Endothelial cell of umbilical vein (primary cell): ENCODE results near the gene DGKG. TPM values are rescaled to one million over a fixed set of nuclear protein-coding genes. Genes with fewer than 3 reads are reported as not detected.

Experiments
- BruUV-seq: library from RNA; stranded (reverse); fragments of 400-500 nt; replicated peaks from 2 replicates; lab custom pipeline; 2021; lab: Mats Ljungman, UMichigan
- CTCF ChIA-PET: fragments of 300-600, 350-600 bp; sonication (Branson Sonifier 250); formaldehyde crosslinking; loops from one replicate; lab custom pipeline; 2021; ENCODE audit warnings: antibody characterized with exemption, inconsistent platforms; lab: Charles Lee
- POLR2A ChIA-PET: fragments of 300-600, 350-600 bp; sonication (Branson Sonifier 250); formaldehyde crosslinking; loops from one replicate; lab custom pipeline; 2021; ENCODE audit warnings: antibody characterized with exemption, inconsistent platforms; lab: Charles Lee
- DNase-seq: peaks from one replicate; pipeline ENCODE4 v3.0.0-alpha.2; 2011; ENCODE audit warnings: low read depth, low spot score
- FAIRE-seq: peaks from 2 replicates; lab custom pipeline; 2011; peaks lifted over from hg19 to GRCh38; lab: Jason Lieb, UNC
- H2AFZ ChIP-seq: 2 replicates; pipeline ENCODE4 v1.6.0; 2012; ENCODE audit warnings: low read depth, low read length, control low read depth, inconsistent platforms
- H3K27ac ChIP-seq: 2 replicates; pipeline ENCODE4 v1.5.1; 2011; ENCODE audit warnings: low read depth, mild to moderate bottlenecking, control low read depth, low read length, moderate library complexity; ENCODE audit not compliant: insufficient read depth
- H3K27me3 ChIP-seq, 2 experiments: 2 replicates each; pipeline versions ENCODE4 v1.6.0 to v1.6.1; 2011; ENCODE audit warnings: low read length in 2 of 2, mixed read lengths in 1 of 2; ENCODE audit not compliant: control insufficient read depth in 2 of 2, insufficient read depth in 2 of 2
- H3K36me3 ChIP-seq, 2 experiments: 2 replicates in 1 of 2; 3 replicates in 1 of 2; pipeline ENCODE4 v1.5.1; 2011; ENCODE audit warnings: low read length in 2 of 2, mild to moderate bottlenecking in 1 of 2, moderate library complexity in 1 of 2; ENCODE audit not compliant: control insufficient read depth in 2 of 2, insufficient read depth in 2 of 2; ENCODE audit errors: extremely low read depth in 1 of 2
- H3K4me1 ChIP-seq: 3 replicates; pipeline ENCODE4 v1.5.1; 2011; ENCODE audit warnings: mild to moderate bottlenecking, low read length; ENCODE audit not compliant: control insufficient read depth, insufficient read depth; ENCODE audit errors: extremely low read depth
- H3K4me2 ChIP-seq: 2 replicates; pipeline ENCODE4 v1.6.1; 2011; ENCODE audit warnings: low read length, control low read depth, mixed read lengths; ENCODE audit not compliant: insufficient read depth
- H3K4me3 ChIP-seq, 3 experiments: fragments of 200-600 bp in 1 of 3; sonication (generic), shearing (Covaris generic) in 1 of 3; replicated peaks in 1 of 3; 2 replicates each; pipeline ENCODE4 v1.5.1; 2011 to 2016; ENCODE audit warnings: control low read depth in 3 of 3, low read length in 3 of 3, mild to moderate bottlenecking in 2 of 3, inconsistent platforms in 1 of 3, low read depth in 1 of 3, moderate library complexity in 1 of 3; ENCODE audit not compliant: insufficient read depth in 1 of 3
- H3K79me2 ChIP-seq: 2 replicates; pipeline ENCODE4 v1.6.0; 2012; ENCODE audit warnings: low read length, inconsistent platforms; ENCODE audit not compliant: control insufficient read depth, insufficient read depth
- H3K9ac ChIP-seq: replicated peaks from 2 replicates; pipeline ENCODE3; 2011; ENCODE audit warnings: low read length, control low read depth; ENCODE audit not compliant: insufficient read depth; ENCODE audit errors: extremely low read depth
- H3K9me1 ChIP-seq: replicated peaks from 3 replicates; pipeline ENCODE4 v1.6.0; 2011; ENCODE audit warnings: mild to moderate bottlenecking, low read length; ENCODE audit not compliant: control insufficient read depth, insufficient read depth; ENCODE audit errors: extremely low read depth
- H3K9me3 ChIP-seq: replicated peaks from 2 replicates; pipeline ENCODE4 v1.5.1; 2012; ENCODE audit warnings: low read length, inconsistent platforms; ENCODE audit not compliant: control insufficient read depth, insufficient read depth
- H4K20me1 ChIP-seq: replicated peaks from 2 replicates; pipeline ENCODE3; 2011; ENCODE audit warnings: mild to moderate bottlenecking, low read length; ENCODE audit not compliant: control insufficient read depth, insufficient read depth; ENCODE audit errors: extremely low read depth
- EZH2 ChIP-seq: IDR thresholded peaks from 2 replicates; pipeline ENCODE4 v1.6.1; 2012; ENCODE audit warnings: borderline replicate concordance, low read depth, mild to moderate bottlenecking, moderate library complexity, low read length, inconsistent platforms; ENCODE audit not compliant: severe bottlenecking
- FOS ChIP-seq: IDR thresholded peaks from 2 replicates; pipeline ENCODE4 v1.6.1; 2011; ENCODE audit warnings: mild to moderate bottlenecking, low read length, moderate library complexity, borderline replicate concordance; ENCODE audit not compliant: insufficient read depth
- GATA2 ChIP-seq: IDR thresholded peaks from 2 replicates; pipeline ENCODE4 v1.7.0; 2011; ENCODE audit warnings: low read depth, mild to moderate bottlenecking, moderate library complexity, mixed read lengths, low read length; ENCODE audit not compliant: insufficient read length, insufficient read depth
- JUN ChIP-seq: IDR thresholded peaks from 2 replicates; pipeline ENCODE4 v1.6.1; 2011; ENCODE audit warnings: borderline replicate concordance, low read depth; ENCODE audit not compliant: insufficient read length, insufficient read depth
- MAX ChIP-seq: IDR thresholded peaks from 2 replicates; pipeline ENCODE4 v1.6.1; 2011; ENCODE audit not compliant: insufficient read depth, insufficient read length
- MYC ChIP-seq: IDR thresholded peaks from one replicate; pipeline ENCODE4 v1.6.1; 2011; ENCODE audit warnings: mild to moderate bottlenecking, low read depth, low read length
- POLR2A ChIP-seq: IDR thresholded peaks from 2 replicates; pipeline ENCODE4 v1.6.1; 2012; ENCODE audit warnings: low read depth, mild to moderate bottlenecking, control low read depth, low read length
- POLR2AphosphoS5 ChIP-seq: IDR thresholded peaks from 2 replicates; pipeline ENCODE4 v1.6.1; 2012; ENCODE audit warnings: low read depth, mild to moderate bottlenecking, control low read depth, low read length, moderate library complexity; ENCODE audit not compliant: insufficient read depth
- dilution Hi-C: fragments of 300-500 bp; cut with MboI; formaldehyde crosslinking; loops from one replicate; pipeline ENCODE4 v1.15.0; 2019; ENCODE audit warnings: low sequenced_read_pairs; ENCODE audit not compliant: extremely low pct_ligation_motif_present
- intact Hi-C: fragments of 100-400 bp; cut with micrococcal nuclease; formaldehyde crosslinking; loops from one replicate; pipeline ENCODE4 v1.10.0; 2022
- polyA plus RNA-seq, 4 experiments: library from polyadenylated mRNA; depleted of rRNA in 3 of 4; stranded (reverse) in 3 of 4; unstranded in 1 of 4; fragments of >200 nt; gene quantifications; 2 replicates each; pipeline versions ENCODE4 v1.2.1 to v1.2.3, GENCODE V29; 2011 to 2012; ENCODE audit warnings: missing spikeins in 1 of 4
- total RNA-seq: library from RNA; stranded (reverse); gene quantifications from 2 replicates; pipeline ENCODE4 v1.2.3, GENCODE V29; 2021
- TF ChIP-seq, protein P1 (sequence below), 2 donors: IDR thresholded peaks; 1 replicate in 1 of 2; 2 replicates in 1 of 2; pipeline ENCODE4 v1.5.1; 2011; ENCODE audit warnings: low read length in 2 of 2, mild to moderate bottlenecking in 2 of 2, moderate library complexity in 2 of 2, control low read depth in 1 of 2, inconsistent platforms in 1 of 2, low read depth in 1 of 2; ENCODE audit not compliant: insufficient read depth in 1 of 2; ENCODE audit errors: extremely low read depth in 1 of 2

The DGKG gene
- total and polyA plus RNA-seq, 2 donors (not counting 3 experiments of a cell fraction or from before 2014, with no cell fraction given) = not detected

- no peak overlapping the region for H3K4me3 ChIP-seq
- ChIA-PET POLR2A (no interaction called here), CTCF (no interaction called here)
- H3K4me1 ChIP-seq = no peaks in the 10 kb centered on the region
- no peak overlapping the region for H3K9ac ChIP-seq
- peaks cover 0 to 6% of the 10 kb centered on the region in 2 experiments for H3K27me3 ChIP-seq
- H3K4me2 ChIP-seq = no peak overlapping the region
- no TSS peak for BruUV-seq
- intact Hi-C loops = no loop called here
- no peaks in the 10 kb centered on the region for H3K79me2 ChIP-seq
- no peak for DNase-seq
- no peaks in the 10 kb centered on the region for H3K9me1 ChIP-seq
- no peak overlapping the region for H2AFZ ChIP-seq
- dilution Hi-C loops = no loop called here
- no peaks in the 10 kb centered on the region for H4K20me1 ChIP-seq
- FAIRE-seq = no peak
- H3K9me3 ChIP-seq = no peaks in the 10 kb centered on the region
- TF ChIP-seq, protein P1, sequence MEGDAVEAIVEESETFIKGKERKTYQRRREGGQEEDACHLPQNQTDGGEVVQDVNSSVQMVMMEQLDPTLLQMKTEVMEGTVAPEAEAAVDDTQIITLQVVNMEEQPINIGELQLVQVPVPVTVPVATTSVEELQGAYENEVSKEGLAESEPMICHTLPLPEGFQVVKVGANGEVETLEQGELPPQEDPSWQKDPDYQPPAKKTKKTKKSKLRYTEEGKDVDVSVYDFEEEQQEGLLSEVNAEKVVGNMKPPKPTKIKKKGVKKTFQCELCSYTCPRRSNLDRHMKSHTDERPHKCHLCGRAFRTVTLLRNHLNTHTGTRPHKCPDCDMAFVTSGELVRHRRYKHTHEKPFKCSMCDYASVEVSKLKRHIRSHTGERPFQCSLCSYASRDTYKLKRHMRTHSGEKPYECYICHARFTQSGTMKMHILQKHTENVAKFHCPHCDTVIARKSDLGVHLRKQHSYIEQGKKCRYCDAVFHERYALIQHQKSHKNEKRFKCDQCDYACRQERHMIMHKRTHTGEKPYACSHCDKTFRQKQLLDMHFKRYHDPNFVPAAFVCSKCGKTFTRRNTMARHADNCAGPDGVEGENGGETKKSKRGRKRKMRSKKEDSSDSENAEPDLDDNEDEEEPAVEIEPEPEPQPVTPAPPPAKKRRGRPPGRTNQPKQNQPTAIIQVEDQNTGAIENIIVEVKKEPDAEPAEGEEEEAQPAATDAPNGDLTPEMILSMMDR (IDR thresholded peaks at IDR 0.05; ENCODE audit: extremely low read depth in 1 of 2, insufficient read depth in 1 of 2, low read depth in 1 of 2, low read length in 2 of 2) = no peak
- TF ChIP-seq FOS (no peak), POLR2A (no peak), GATA2 (no peak), MAX (no peak), MYC (no peak), JUN (no peak), EZH2 (no peak), POLR2AphosphoS5 (no peak)
- H3K27ac ChIP-seq = no peak overlapping the region
- H3K36me3 ChIP-seq = no peaks in the 10 kb centered on the region
These were observed 197.3 kb downstream of the DGKG start for GRCh38 chr3:186164696-186165095.
